ENCODE measurements around the gene SP140. TPM values are rescaled to one million over a fixed set of nuclear protein-coding genes. Genes with fewer than 3 reads are reported as not detected.

The SP140 gene
- 0.69 TPM in 1 of 2 replicates, not detected in the other for total RNA-seq
- long read RNA-seq, result 0 reads

GRCh38 chr2:230225486-230225885 lies at the start of gene SP140:
Gene SP140 (plus strand): TSS chr2:230225736. CDS start chr2:230225845, 109 bp downstream.
- DNase-seq (ENCODE audit: low spot score, unreplicated experiment), result no peak
- Mint-ChIP-seq H3K4me3 (ENCODE audit: low read depth) (no peak within 1 kb of the TSS), H3K9me3 (ENCODE audit: low read depth) (peaks cover 4% of the 10 kb centered on the region), H3K27ac (no peak within 1 kb of the TSS), H3K27me3 (no peaks in the 10 kb centered on the region), H3K4me1 (ENCODE audit: low read depth) (no peaks in the 10 kb centered on the region), H3K36me3 (ENCODE audit: insufficient read depth) (no peaks in the 10 kb centered on the region)
- TF ChIP-seq CTCF (IDR thresholded peaks at IDR 0.05; ENCODE audit: unreplicated experiment), result no peak

- no peak for DNase-seq (ENCODE audit: low spot score, unreplicated experiment)
- no peak for TF ChIP-seq CTCF (IDR thresholded peaks at IDR 0.05; ENCODE audit: unreplicated experiment)
- H3K36me3 Mint-ChIP-seq (ENCODE audit: insufficient read depth), result peaks cover 1% of the 10 kb centered on the region
- H3K9me3 Mint-ChIP-seq (ENCODE audit: low read depth), result no peaks in the 10 kb centered on the region
- H3K27ac Mint-ChIP-seq, result no peak overlapping the region
- peaks cover 3% of the 10 kb centered on the region for H3K4me1 Mint-ChIP-seq (ENCODE audit: low read depth)
- no peak overlapping the region for H3K4me3 Mint-ChIP-seq (ENCODE audit: low read depth)
- H3K27me3 Mint-ChIP-seq, result no peaks in the 10 kb centered on the region
Measured at GRCh38 chr2:230176996-230177395, 48.5 kb upstream of the SP140 start.

GRCh38 chr2:230178546-230179485 lies 46.7 kb upstream of the SP140 start:
- Mint-ChIP-seq H3K4me1 (ENCODE audit: low read depth) (peaks cover 3% of the 10 kb centered on the region), H3K9me3 (ENCODE audit: low read depth) (no peaks in the 10 kb centered on the region), H3K36me3 (ENCODE audit: insufficient read depth) (peaks cover 1% of the 10 kb centered on the region), H3K27ac (no peak overlapping the region), H3K4me3 (ENCODE audit: low read depth) (no peak overlapping the region), H3K27me3 (no peaks in the 10 kb centered on the region)
- no peak for TF ChIP-seq CTCF (IDR thresholded peaks at IDR 0.05; ENCODE audit: unreplicated experiment)
- DNase-seq (ENCODE audit: low spot score, unreplicated experiment), result no peak

GRCh38 chr2:230179907-230180306 lies 45.6 kb upstream of the SP140 start:
- no peak overlapping the region for H3K27ac Mint-ChIP-seq
- no peaks in the 10 kb centered on the region for H3K27me3 Mint-ChIP-seq

GRCh38 chr2:230181195-230181594 lies 44.3 kb upstream of the SP140 start:
- no peaks in the 10 kb centered on the region for H3K9me3 Mint-ChIP-seq (ENCODE audit: low read depth)
- peaks cover 1% of the 10 kb centered on the region for H3K36me3 Mint-ChIP-seq (ENCODE audit: insufficient read depth)
- no peak overlapping the region for H3K4me3 Mint-ChIP-seq (ENCODE audit: low read depth)
- H3K27me3 Mint-ChIP-seq, result no peaks in the 10 kb centered on the region
- H3K4me1 Mint-ChIP-seq (ENCODE audit: low read depth), result peaks cover 3% of the 10 kb centered on the region
- TF ChIP-seq CTCF (IDR thresholded peaks at IDR 0.05; ENCODE audit: unreplicated experiment), result no peak
- no peak for DNase-seq (ENCODE audit: low spot score, unreplicated experiment)
- no peak overlapping the region for H3K27ac Mint-ChIP-seq

More at GRCh38 chr2:230179907-230180306, 45.6 kb upstream of the SP140 start:
- H3K4me1 Mint-ChIP-seq (ENCODE audit: low read depth), result peaks cover 3% of the 10 kb centered on the region
- no peak overlapping the region for H3K4me3 Mint-ChIP-seq (ENCODE audit: low read depth)
- peaks cover 1% of the 10 kb centered on the region for H3K36me3 Mint-ChIP-seq (ENCODE audit: insufficient read depth)
- no peak for DNase-seq (ENCODE audit: low spot score, unreplicated experiment)
- TF ChIP-seq CTCF (IDR thresholded peaks at IDR 0.05; ENCODE audit: unreplicated experiment), result no peak
- H3K9me3 Mint-ChIP-seq (ENCODE audit: low read depth), result no peaks in the 10 kb centered on the region

Measured in progenitor cell of endocrine pancreas (in vitro differentiated cells).